Effector CD4-positive, alpha-beta T cell (primary cell): ENCODE measurements around the gene DEGS2.

ENCODE experiments used
- DNase-seq: peaks from one replicate; pipeline ENCODE4 v3.0.0-alpha.2; 2020

Gene DEGS2

GRCh38 chr14:100147691-100148464 is 11.6 kb downstream of the DEGS2 start:
- DNase-seq: no peak

- peak; percentile 39 for DNase-seq
Observed at GRCh38 chr14:100147181-100147631, 12.2 kb downstream of the DEGS2 start.

- no peak for DNase-seq
Observed at GRCh38 chr14:100146531-100147091, 12.8 kb downstream of the DEGS2 start.

- DNase-seq: no peak
Observed at GRCh38 chr14:100145682-100146464, 13.6 kb downstream of the DEGS2 start.

GRCh38 chr14:100144996-100145646 is 14.3 kb downstream of the DEGS2 start:
- DNase-seq: no peak

GRCh38 chr14:100144645-100144995 is 14.8 kb downstream of the DEGS2 start:
- DNase-seq: no peak

GRCh38 chr14:100143934-100144333 is 15.5 kb downstream of the DEGS2 start:
- no peak for DNase-seq

GRCh38 chr14:100143523-100143922 is 15.9 kb downstream of the DEGS2 start:
- DNase-seq: no peak

- DNase-seq: no peak
Observed at GRCh38 chr14:100142073-100143040, 17.1 kb downstream of the DEGS2 start.

- no peak for DNase-seq
Observed at GRCh38 chr14:100141098-100141497, 18.3 kb downstream of the DEGS2 start.

- DNase-seq: no peak
Observed at GRCh38 chr14:100140452-100141078, 18.9 kb downstream of the DEGS2 start.

GRCh38 chr14:100138955-100139354 is 20.5 kb downstream of the DEGS2 start:
- no peak for DNase-seq

- no peak for DNase-seq
Observed at GRCh38 chr14:100138082-100138787, 21.2 kb downstream of the DEGS2 start.

- DNase-seq: no peak
Observed at GRCh38 chr14:100137173-100137572, 22.3 kb downstream of the DEGS2 start.

- DNase-seq: no peak
Observed at GRCh38 chr14:100135784-100136183, 23.7 kb downstream of the DEGS2 start.

- no peak for DNase-seq
Observed at GRCh38 chr14:100135073-100135472, 24.4 kb downstream of the DEGS2 start.

- no peak for DNase-seq
Observed at GRCh38 chr14:100134586-100134985, 24.9 kb downstream of the DEGS2 start.

GRCh38 chr14:100132903-100133510 is 26.4 kb downstream of the DEGS2 start:
- no peak for DNase-seq

- no peak for DNase-seq
Observed at GRCh38 chr14:100132161-100132902, 27.1 kb downstream of the DEGS2 start.

GRCh38 chr14:100131181-100131580 is 28.3 kb downstream of the DEGS2 start:
- no peak for DNase-seq
